Upper lobe of left lung (tissue), 6 donors: ENCODE results near the gene NAV2. TPM values are rescaled to one million over a fixed set of nuclear protein-coding genes. Genes with fewer than 3 reads are reported as not detected.
A peak's percentile ranks its signal among the peaks of the same experiment; 100 is the strongest.

Source experiments
- ATAC-seq, 2 donors: fragments of 200-7000 bp; cut with Tn5 transposase; one replicate each; pipeline ENCODE4 v1.9.1; 2022; ENCODE audit warnings: mild to moderate bottlenecking in 2 of 2, moderate library complexity in 2 of 2; ENCODE audit not compliant: low FRiP score in 2 of 2
- DNase-seq, 2 donors: peaks; one replicate each; pipeline ENCODE4 v3.0.0-alpha.2; 2019 to 2020
- H3K27ac ChIP-seq, 4 donors: fragments of 200-600 bp; sonication (generic); one replicate each; pipeline ENCODE4 v1.5.1; 2016 to 2019
- H3K27me3 ChIP-seq, 4 donors: fragments of 200-600 bp; sonication (generic); one replicate each; pipeline ENCODE4 v1.5.1; 2017 to 2019
- H3K36me3 ChIP-seq, 4 donors: fragments of 200-600 bp; sonication (generic); one replicate each; pipeline ENCODE4 v1.5.1; 2016 to 2019
- H3K4me1 ChIP-seq, 4 donors: fragments of 200-600 bp; sonication (generic); one replicate each; pipeline ENCODE4 v1.5.1; 2018 to 2019
- H3K4me3 ChIP-seq, 4 donors: fragments of 200-600 bp; sonication (generic); one replicate each; pipeline ENCODE4 v1.5.1; 2017 to 2019; ENCODE audit warnings: mild to moderate bottlenecking in 2 of 4, moderate library complexity in 1 of 4
- H3K9me3 ChIP-seq, 4 donors: fragments of 200-600 bp; sonication (generic); one replicate each; pipeline ENCODE4 v1.5.1; 2018 to 2019
- EP300 ChIP-seq, 4 donors: sonication (generic); formaldehyde crosslinking; IDR thresholded peaks; one replicate each; pipeline ENCODE4 v1.5.1; 2017; ENCODE audit warnings: antibody characterized with exemption in 4 of 4, control low read depth in 2 of 4
- POLR2A ChIP-seq, 4 donors: fragments of 450-650 bp; IDR thresholded peaks; one replicate each; pipeline ENCODE4 v1.5.1; 2016 to 2017; ENCODE audit warnings: antibody characterized with exemption in 4 of 4, mild to moderate bottlenecking in 2 of 4
- POLR2AphosphoS5 ChIP-seq, 2 donors: sonication (generic); formaldehyde crosslinking; IDR thresholded peaks; one replicate each; pipeline ENCODE4 v1.5.1; 2017; ENCODE audit warnings: antibody characterized with exemption in 2 of 2
- WGBS, 2 donors: methylation state at CpG; one replicate each; pipeline ENCODE4 v1.1.5; 2017 to 2018; 5-methylcytosine and 5-hydroxymethylcytosine counted together
- total RNA-seq, 6 donors: library from RNA; depleted of rRNA in 4 of 6; stranded (reverse); fragments of >200 nt in 4 of 6; gene quantifications; one replicate each; pipeline versions ENCODE4 v1.1.0 to v1.2.1, GENCODE V29; 2016 to 2021
- TF ChIP-seq, protein P1 (sequence below), 6 experiments: fragments of 450-650 bp in 4 of 6; fragments of 200-600 bp in 2 of 6; sonication (generic) in 2 of 6; IDR thresholded peaks; one replicate each; pipeline ENCODE4 v1.5.1; 2016 to 2019; ENCODE audit warnings: antibody characterized with exemption in 6 of 6
- donor health status: DM: no; HTN: no; CAD: no; lungs with moderate emphysema.
- donor health status: DM: no; HTN: yes; CAD: no; lungs with severe emphysema.

NAV2 gene
- total RNA-seq, 6 donors from 2014 or later, result 40.5 to 61.4 (median 52.3) TPM

- 92 to 95% methylated on average over 9 of the region's 9 CpGs for WGBS, 2 donors
- H3K27ac ChIP-seq, result peak overlapping the region in 1 of 4 donors; percentile 46
Observed at GRCh38 chr11:20048707-20049106, 336.1 kb downstream of the NAV2 start.

DNA sequence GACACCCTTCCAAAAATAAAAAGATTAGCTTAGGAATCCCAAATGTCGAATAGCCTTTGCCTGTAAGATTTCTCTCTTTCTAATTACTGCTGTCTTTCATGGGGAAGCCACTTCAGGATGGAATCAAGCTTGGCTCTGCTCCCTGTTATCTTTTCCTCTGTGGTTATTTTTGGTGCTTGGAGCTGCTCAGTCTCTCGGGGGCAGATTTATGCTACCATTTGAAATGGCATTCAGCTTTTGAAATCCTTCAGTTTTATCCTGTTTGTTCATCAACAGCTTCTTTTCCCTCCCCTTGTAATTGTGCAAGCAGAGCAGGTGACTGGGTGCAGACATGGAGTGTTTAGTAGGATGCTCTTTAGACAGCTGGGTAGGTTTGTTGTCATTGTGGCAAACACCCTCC is 336.6 kb downstream of the NAV2 start:
- no peak for ATAC-seq
- DNase-seq, result no peak
- 42 to 51% methylated on average over 2 of the region's 2 CpGs for WGBS, 2 donors
- Histone ChIP-seq H3K36me3 (peaks cover 0 to 39% (median 15%) of the 10 kb centered on the region in 4 donors), H3K27ac (peak overlapping the region in 1 of 4 donors; percentile 46), H3K4me3 (no peak overlapping the region), H3K9me3 (no peaks in the 10 kb centered on the region), H3K4me1 (no peaks in the 10 kb centered on the region), H3K27me3 (no peaks in the 10 kb centered on the region)
- no peak for TF ChIP-seq POLR2AphosphoS5 (IDR thresholded peaks at IDR 0.05)
- TF ChIP-seq POLR2A (IDR thresholded peaks at IDR 0.05), result no peak
- TF ChIP-seq EP300 (IDR thresholded peaks at IDR 0.05), result no peak
- TF ChIP-seq, protein P1, sequence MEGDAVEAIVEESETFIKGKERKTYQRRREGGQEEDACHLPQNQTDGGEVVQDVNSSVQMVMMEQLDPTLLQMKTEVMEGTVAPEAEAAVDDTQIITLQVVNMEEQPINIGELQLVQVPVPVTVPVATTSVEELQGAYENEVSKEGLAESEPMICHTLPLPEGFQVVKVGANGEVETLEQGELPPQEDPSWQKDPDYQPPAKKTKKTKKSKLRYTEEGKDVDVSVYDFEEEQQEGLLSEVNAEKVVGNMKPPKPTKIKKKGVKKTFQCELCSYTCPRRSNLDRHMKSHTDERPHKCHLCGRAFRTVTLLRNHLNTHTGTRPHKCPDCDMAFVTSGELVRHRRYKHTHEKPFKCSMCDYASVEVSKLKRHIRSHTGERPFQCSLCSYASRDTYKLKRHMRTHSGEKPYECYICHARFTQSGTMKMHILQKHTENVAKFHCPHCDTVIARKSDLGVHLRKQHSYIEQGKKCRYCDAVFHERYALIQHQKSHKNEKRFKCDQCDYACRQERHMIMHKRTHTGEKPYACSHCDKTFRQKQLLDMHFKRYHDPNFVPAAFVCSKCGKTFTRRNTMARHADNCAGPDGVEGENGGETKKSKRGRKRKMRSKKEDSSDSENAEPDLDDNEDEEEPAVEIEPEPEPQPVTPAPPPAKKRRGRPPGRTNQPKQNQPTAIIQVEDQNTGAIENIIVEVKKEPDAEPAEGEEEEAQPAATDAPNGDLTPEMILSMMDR (IDR thresholded peaks at IDR 0.05), result no peak

More at GRCh38 chr11:20048707-20049106, 336.1 kb downstream of the NAV2 start:
- peaks cover 0 to 39% (median 18%) of the 10 kb centered on the region in 4 donors for H3K36me3 ChIP-seq
- no peak overlapping the region for H3K4me3 ChIP-seq
- DNase-seq (peak in 1 of 2 donors; percentile 35), ATAC-seq (no peak)
- no peaks in the 10 kb centered on the region for H3K9me3 ChIP-seq
- H3K4me1 ChIP-seq, result no peaks in the 10 kb centered on the region
- no peaks in the 10 kb centered on the region for H3K27me3 ChIP-seq
- TF ChIP-seq EP300 (IDR thresholded peaks at IDR 0.05) (no peak), POLR2AphosphoS5 (IDR thresholded peaks at IDR 0.05) (no peak), POLR2A (IDR thresholded peaks at IDR 0.05) (no peak)
- TF ChIP-seq, protein P1 (IDR thresholded peaks at IDR 0.05), result no peak

GRCh38 chr11:20050048-20050447 is 337.4 kb downstream of the NAV2 start:
- Histone ChIP-seq H3K27ac (peak overlapping the region in 1 of 4 donors; percentile 49), H3K36me3 (peaks cover 0 to 37% (median 10%) of the 10 kb centered on the region in 4 donors), H3K4me3 (no peak overlapping the region)

DNA sequence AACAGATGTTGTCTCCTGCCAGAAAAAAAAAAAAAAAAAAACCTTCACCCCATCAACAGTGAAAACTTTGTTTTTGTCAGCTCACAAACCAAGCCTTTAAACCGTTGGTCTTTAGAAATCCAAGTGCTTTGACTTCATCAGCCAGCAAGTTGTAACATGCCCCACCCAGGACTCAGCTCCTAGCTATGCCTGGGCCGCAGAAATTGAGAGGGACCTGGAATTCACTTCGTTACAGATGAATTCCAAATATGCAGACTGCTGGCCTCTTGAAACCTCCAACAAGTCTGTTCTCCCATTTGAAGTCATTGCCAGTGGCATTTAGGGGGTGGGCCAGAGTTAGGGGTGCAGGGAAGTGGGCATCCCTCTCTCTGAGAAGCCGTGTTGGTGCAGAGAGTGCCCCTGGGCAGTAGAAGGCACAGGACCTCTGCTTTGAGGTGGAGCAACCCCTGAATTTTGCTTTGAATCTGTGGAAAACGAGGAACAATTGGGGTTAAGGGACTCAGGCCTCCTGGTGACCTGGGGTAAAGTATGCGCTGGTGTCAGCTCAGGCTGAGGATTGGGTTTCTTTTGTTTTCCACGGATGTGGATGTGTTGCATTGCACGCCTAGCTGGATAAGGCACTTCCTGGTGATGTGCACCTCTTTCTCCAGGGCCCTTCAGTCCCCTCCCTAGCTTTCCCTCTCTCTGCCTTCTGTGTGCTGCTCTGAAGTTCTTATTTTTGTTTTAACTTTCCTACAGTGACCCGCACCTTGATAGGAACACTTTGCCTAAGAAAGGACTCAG is 338.1 kb downstream of the NAV2 start:
- Histone ChIP-seq H3K9me3 (no peaks in the 10 kb centered on the region), H3K4me1 (no peaks in the 10 kb centered on the region), H3K36me3 (peaks cover 0 to 37% (median 7%) of the 10 kb centered on the region in 4 donors), H3K27me3 (no peaks in the 10 kb centered on the region), H3K4me3 (no peak overlapping the region), H3K27ac (peak overlapping the region in 3 of 4 donors; percentile 19 to 50 (median 37))
- DNase-seq, result no peak
- no peak for TF ChIP-seq EP300 (IDR thresholded peaks at IDR 0.05)
- no peak for TF ChIP-seq POLR2A (IDR thresholded peaks at IDR 0.05)
- TF ChIP-seq, protein P1 (IDR thresholded peaks at IDR 0.05), result no peak
- TF ChIP-seq POLR2AphosphoS5 (IDR thresholded peaks at IDR 0.05), result no peak
- peak in 1 of 2 donors; percentile 76 for ATAC-seq
- 79 to 86% methylated on average over 9 of the region's 9 CpGs for WGBS, 2 donors

More at GRCh38 chr11:20050048-20050447, 337.4 kb downstream of the NAV2 start:
- no peak for TF ChIP-seq EP300 (IDR thresholded peaks at IDR 0.05)
- no peak for TF ChIP-seq POLR2AphosphoS5 (IDR thresholded peaks at IDR 0.05)
- no peak for TF ChIP-seq POLR2A (IDR thresholded peaks at IDR 0.05)
- TF ChIP-seq, protein P1 (IDR thresholded peaks at IDR 0.05), result no peak
- Histone ChIP-seq H3K4me1 (no peaks in the 10 kb centered on the region), H3K27me3 (no peaks in the 10 kb centered on the region), H3K9me3 (no peaks in the 10 kb centered on the region)
- ATAC-seq (no peak), DNase-seq (no peak)
- WGBS, 2 donors, result 78 to 86% methylated on average over 4 of the region's 4 CpGs
